Adrenal gland (tissue), 5 donors: Measurements from ENCODE around the gene POPDC2.

ENCODE experiments used
- POLR2A ChIP-seq, 2 donors: fragments of 450-650 bp; IDR thresholded peaks; one replicate each; pipeline ENCODE4 v1.6.1; 2017; ENCODE audit warnings: antibody characterized with exemption in 2 of 2, mild to moderate bottlenecking in 2 of 2, moderate library complexity in 1 of 2
- TF ChIP-seq, protein P1 (sequence below), 6 experiments: fragments of 450-650 bp in 4 of 6; fragments of 200-600 bp in 2 of 6; sonication (generic) in 1 of 6; IDR thresholded peaks; 1 replicate in 5 of 6; 2 replicates in 1 of 6; pipeline versions ENCODE4 v1.5.1 to v1.8.0; 2016 to 2021; ENCODE audit warnings: antibody characterized with exemption in 6 of 6, mild to moderate bottlenecking in 2 of 6, moderate library complexity in 1 of 6
- donor health status: DM: no; HTN: no; CAD: no.

DNA sequence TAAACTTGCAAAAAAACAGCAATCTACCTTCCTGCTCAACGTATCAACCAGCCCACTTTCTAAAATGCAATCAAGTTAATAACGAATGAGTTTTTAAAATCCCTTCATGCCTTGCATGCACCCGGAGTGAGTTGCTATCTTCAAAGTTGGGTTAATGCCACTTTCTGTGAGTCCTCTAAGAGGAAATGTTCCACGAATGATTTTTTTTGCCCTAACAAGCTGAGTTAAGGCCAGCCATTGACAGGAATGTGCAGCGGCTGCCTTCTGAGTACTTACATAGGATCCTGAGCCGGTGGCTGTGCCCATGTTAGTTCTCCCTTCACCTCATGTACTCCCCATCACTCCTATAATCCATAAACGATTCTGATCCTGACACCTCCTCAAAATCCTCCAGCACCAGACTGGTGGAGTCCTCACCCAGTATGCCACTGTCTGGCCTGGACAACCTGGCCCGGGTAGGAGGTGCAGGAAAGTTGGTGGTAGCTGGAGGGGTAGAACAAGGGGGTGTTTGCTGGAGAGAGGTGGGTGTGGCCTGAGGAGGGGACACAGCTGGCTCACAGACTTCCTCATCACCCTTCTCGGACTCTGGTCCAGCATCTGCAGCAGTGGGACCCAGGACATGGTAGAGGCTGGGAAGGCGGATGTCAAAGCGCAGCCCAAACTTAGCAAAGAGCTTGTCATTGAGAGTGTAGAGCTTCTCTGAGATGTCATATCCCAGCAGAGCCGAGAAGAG is 12.4 kb downstream of the POPDC2 start:
- TF ChIP-seq, protein P1, sequence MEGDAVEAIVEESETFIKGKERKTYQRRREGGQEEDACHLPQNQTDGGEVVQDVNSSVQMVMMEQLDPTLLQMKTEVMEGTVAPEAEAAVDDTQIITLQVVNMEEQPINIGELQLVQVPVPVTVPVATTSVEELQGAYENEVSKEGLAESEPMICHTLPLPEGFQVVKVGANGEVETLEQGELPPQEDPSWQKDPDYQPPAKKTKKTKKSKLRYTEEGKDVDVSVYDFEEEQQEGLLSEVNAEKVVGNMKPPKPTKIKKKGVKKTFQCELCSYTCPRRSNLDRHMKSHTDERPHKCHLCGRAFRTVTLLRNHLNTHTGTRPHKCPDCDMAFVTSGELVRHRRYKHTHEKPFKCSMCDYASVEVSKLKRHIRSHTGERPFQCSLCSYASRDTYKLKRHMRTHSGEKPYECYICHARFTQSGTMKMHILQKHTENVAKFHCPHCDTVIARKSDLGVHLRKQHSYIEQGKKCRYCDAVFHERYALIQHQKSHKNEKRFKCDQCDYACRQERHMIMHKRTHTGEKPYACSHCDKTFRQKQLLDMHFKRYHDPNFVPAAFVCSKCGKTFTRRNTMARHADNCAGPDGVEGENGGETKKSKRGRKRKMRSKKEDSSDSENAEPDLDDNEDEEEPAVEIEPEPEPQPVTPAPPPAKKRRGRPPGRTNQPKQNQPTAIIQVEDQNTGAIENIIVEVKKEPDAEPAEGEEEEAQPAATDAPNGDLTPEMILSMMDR (IDR thresholded peaks at IDR 0.05), result no peak
- TF ChIP-seq POLR2A (IDR thresholded peaks at IDR 0.05), result no peak
